ENCODE data around the gene IGF2R.

DNA sequence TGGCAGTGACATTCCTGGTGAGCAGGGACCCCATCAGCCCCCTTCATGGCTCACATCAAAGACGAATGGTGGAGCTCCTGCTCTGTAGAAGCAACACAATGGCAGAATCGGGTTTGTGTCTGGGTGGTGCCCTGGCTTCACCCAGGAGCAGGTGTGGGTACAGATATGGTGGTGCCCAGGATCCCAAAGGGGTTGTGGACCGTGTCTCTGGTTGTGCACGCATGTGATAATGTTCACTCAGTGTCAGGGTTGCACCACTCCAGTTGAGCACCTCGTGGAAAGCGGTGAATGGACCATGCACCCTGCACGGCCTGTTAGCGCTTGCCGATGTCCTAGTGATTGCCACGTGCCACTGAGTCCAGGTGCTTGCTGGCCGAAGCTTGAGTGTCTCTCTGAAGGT is 63.0 kb downstream of the IGF2R start:
- TF ChIP-seq EZH2 (IDR thresholded peaks at IDR 0.05; ENCODE audit: borderline replicate concordance) = no peak
- TF ChIP-seq, protein P1, sequence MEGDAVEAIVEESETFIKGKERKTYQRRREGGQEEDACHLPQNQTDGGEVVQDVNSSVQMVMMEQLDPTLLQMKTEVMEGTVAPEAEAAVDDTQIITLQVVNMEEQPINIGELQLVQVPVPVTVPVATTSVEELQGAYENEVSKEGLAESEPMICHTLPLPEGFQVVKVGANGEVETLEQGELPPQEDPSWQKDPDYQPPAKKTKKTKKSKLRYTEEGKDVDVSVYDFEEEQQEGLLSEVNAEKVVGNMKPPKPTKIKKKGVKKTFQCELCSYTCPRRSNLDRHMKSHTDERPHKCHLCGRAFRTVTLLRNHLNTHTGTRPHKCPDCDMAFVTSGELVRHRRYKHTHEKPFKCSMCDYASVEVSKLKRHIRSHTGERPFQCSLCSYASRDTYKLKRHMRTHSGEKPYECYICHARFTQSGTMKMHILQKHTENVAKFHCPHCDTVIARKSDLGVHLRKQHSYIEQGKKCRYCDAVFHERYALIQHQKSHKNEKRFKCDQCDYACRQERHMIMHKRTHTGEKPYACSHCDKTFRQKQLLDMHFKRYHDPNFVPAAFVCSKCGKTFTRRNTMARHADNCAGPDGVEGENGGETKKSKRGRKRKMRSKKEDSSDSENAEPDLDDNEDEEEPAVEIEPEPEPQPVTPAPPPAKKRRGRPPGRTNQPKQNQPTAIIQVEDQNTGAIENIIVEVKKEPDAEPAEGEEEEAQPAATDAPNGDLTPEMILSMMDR (IDR thresholded peaks at IDR 0.05; ENCODE audit: poor library complexity) = no peak
- no peak for TF ChIP-seq EZH2phosphoT487 (IDR thresholded peaks at IDR 0.05; ENCODE audit: low read depth, severe bottlenecking, unreplicated experiment)
